GM23338 (cell line): ENCODE data around the gene OSBPL6. TPM values are rescaled to one million over a fixed set of nuclear protein-coding genes. Genes with fewer than 3 reads are reported as not detected.

Experiments used
- ATAC-seq: fragments of 200-7000 bp; cut with Tn5 transposase; 3 replicates; pipeline ENCODE4 v1.9.1; 2020
- DNase-seq: peaks from one replicate; pipeline ENCODE4 v3.0.0-alpha.2; 2015; ENCODE audit warnings: low spot score
- H2AFZ ChIP-seq: fragments of 200-600 bp; sonication (generic); 2 replicates; pipeline ENCODE4 v1.8.0; 2016; ENCODE audit warnings: antibody characterized with exemption, mild to moderate bottlenecking, moderate library complexity
- H3F3A ChIP-seq: fragments of 200-600 bp; sonication (generic); replicated peaks from 2 replicates; pipeline ENCODE4 v1.8.0; 2017; ENCODE audit warnings: antibody characterized with exemption, mixed run types, low read depth
- H3K27ac ChIP-seq: fragments of 200-600 bp; sonication (generic); 2 replicates; pipeline ENCODE4 v1.6.1; 2016; ENCODE audit warnings: low read depth
- H3K27me3 ChIP-seq: fragments of 200-600 bp; sonication (generic); 2 replicates; pipeline ENCODE4 v1.8.0; 2016; ENCODE audit warnings: mild to moderate bottlenecking, mixed run types, moderate library complexity; ENCODE audit not compliant: insufficient read depth
- H3K36me3 ChIP-seq: fragments of 200-600 bp; sonication (generic); 2 replicates; pipeline ENCODE4 v1.8.0; 2016; ENCODE audit warnings: mild to moderate bottlenecking; ENCODE audit not compliant: insufficient read depth
- H3K4me1 ChIP-seq: fragments of 200-600 bp; sonication (generic); 2 replicates; pipeline ENCODE4 v1.8.0; 2016; ENCODE audit warnings: mild to moderate bottlenecking, moderate library complexity; ENCODE audit not compliant: insufficient read depth
- H3K4me2 ChIP-seq: fragments of 200-600 bp; sonication (generic); 2 replicates; pipeline ENCODE4 v1.7.1; 2017; ENCODE audit warnings: mixed run types
- H3K4me3 ChIP-seq: fragments of 200-600 bp; sonication (generic); 2 replicates; pipeline ENCODE4 v1.6.1; 2016; ENCODE audit warnings: mixed run types
- H3K79me2 ChIP-seq: fragments of 200-600 bp; sonication (generic); replicated peaks from 2 replicates; pipeline ENCODE4 v1.8.0; 2017; ENCODE audit warnings: mild to moderate bottlenecking; ENCODE audit not compliant: insufficient read depth
- H3K9me2 ChIP-seq: fragments of 200-600 bp; sonication (generic); 2 replicates; pipeline ENCODE4 v1.8.0; 2017; ENCODE audit not compliant: insufficient read depth
- H4K20me1 ChIP-seq: fragments of 200-600 bp; sonication (generic); replicated peaks from 2 replicates; pipeline ENCODE4 v1.8.0; 2017; ENCODE audit warnings: mild to moderate bottlenecking; ENCODE audit not compliant: insufficient read depth
- H3K27ac Mint-ChIP-seq: 2 replicates; pipeline ENCODE4 v1.8.0; 2020; ENCODE audit warnings: inconsistent platforms, mild to moderate bottlenecking, moderate library complexity, mixed read lengths
- H3K27me3 Mint-ChIP-seq: 3 replicates; pipeline ENCODE4 v1.8.0; 2022; ENCODE audit warnings: low read depth, mild to moderate bottlenecking, moderate library complexity, mixed read lengths, inconsistent platforms; ENCODE audit not compliant: insufficient read depth, poor library complexity
- H3K36me3 Mint-ChIP-seq: 3 replicates; pipeline ENCODE4 v1.8.0; 2021; ENCODE audit warnings: low read depth, mild to moderate bottlenecking, inconsistent platforms, moderate library complexity, mixed read lengths
- H3K4me1 Mint-ChIP-seq: 3 replicates; pipeline ENCODE4 v1.8.0; 2020; ENCODE audit warnings: mild to moderate bottlenecking, inconsistent platforms, mixed read lengths
- H3K4me3 Mint-ChIP-seq: 3 replicates; pipeline ENCODE4 v1.8.0; 2021; ENCODE audit warnings: moderate library complexity, mild to moderate bottlenecking, inconsistent platforms, mixed read lengths
- H3K9me3 Mint-ChIP-seq: 3 replicates; pipeline ENCODE4 v1.8.0; 2020; ENCODE audit warnings: moderate library complexity, mild to moderate bottlenecking, inconsistent platforms, mixed read lengths
- CREB1 ChIP-seq: fragments of 250-450 bp; sonication (Bioruptor Pico); IDR thresholded peaks from 2 replicates; pipeline ENCODE4 v1.5.0; 2020; ENCODE audit warnings: low read depth, mild to moderate bottlenecking, moderate library complexity
- EZH2 ChIP-seq: fragments of 200-600 bp; sonication (generic); IDR thresholded peaks from one replicate; pipeline ENCODE4 v1.8.0; 2017; ENCODE audit warnings: antibody characterized with exemption, mild to moderate bottlenecking, low read depth; ENCODE audit not compliant: unreplicated experiment
- EZH2phosphoT487 ChIP-seq: fragments of 200-600 bp; sonication (generic); IDR thresholded peaks from one replicate; pipeline ENCODE4 v1.8.1; 2018; ENCODE audit warnings: antibody characterized with exemption; ENCODE audit not compliant: unreplicated experiment
- JUNB ChIP-seq: IDR thresholded peaks from one replicate; pipeline ENCODE4 v1.6.1; 2016; ENCODE audit warnings: antibody characterized with exemption; ENCODE audit not compliant: unreplicated experiment
- NANOG ChIP-seq: IDR thresholded peaks from 2 replicates; pipeline ENCODE4 v1.6.1; 2016; ENCODE audit warnings: antibody characterized with exemption, borderline replicate concordance
- POLR2AphosphoS5 ChIP-seq: IDR thresholded peaks from 2 replicates; pipeline ENCODE4 v1.6.1; 2016; ENCODE audit warnings: antibody characterized with exemption, low read depth
- STAT1 ChIP-seq: IDR thresholded peaks from one replicate; pipeline ENCODE4 v1.6.1; 2016; ENCODE audit warnings: antibody characterized with exemption; ENCODE audit not compliant: unreplicated experiment
- ZNF114 ChIP-seq: fragments of 250-450 bp; sonication (Bioruptor Pico); IDR thresholded peaks from 2 replicates; pipeline ENCODE4 v1.5.0; 2020; ENCODE audit warnings: mild to moderate bottlenecking, moderate library complexity
- ZNF331 ChIP-seq: fragments of 250-450 bp; sonication (Bioruptor Pico); IDR thresholded peaks from 2 replicates; pipeline ENCODE4 v1.5.0; 2020; ENCODE audit warnings: low read depth, mild to moderate bottlenecking, moderate library complexity
- ZNF462 ChIP-seq: fragments of 250-450 bp; sonication (Bioruptor Pico); IDR thresholded peaks from 2 replicates; pipeline ENCODE4 v1.5.0; 2020; ENCODE audit warnings: mild to moderate bottlenecking, moderate library complexity
- polyA plus RNA-seq: library from polyadenylated mRNA; unstranded; fragments of >200 nt; fragmentation: Nextera tagmentation; extraction: Ambion mirVana; gene quantifications from 2 replicates; pipeline ENCODE4 v1.2.1, GENCODE V29; 2016
- total RNA-seq: library from RNA; depleted of rRNA; stranded (reverse); fragments of >200 nt; shearing (Covaris generic); gene quantifications from 2 replicates; pipeline ENCODE4 v1.2.3, GENCODE V29; 2014
- TF ChIP-seq, protein P1 (sequence below), 2 experiments: fragments of 200-600 bp in 1 of 2; sonication (generic) in 1 of 2; conservative IDR thresholded peaks; 2 replicates each; pipeline versions ENCODE4 v1.5.1 to v1.6.1; 2016 to 2017; ENCODE audit warnings: antibody characterized with exemption in 2 of 2, low read depth in 2 of 2, mild to moderate bottlenecking in 2 of 2, moderate library complexity in 1 of 2
- TF ChIP-seq, protein P2 (sequence below): IDR thresholded peaks from 2 replicates; pipeline ENCODE4 v1.6.1; 2016; ENCODE audit warnings: antibody characterized with exemption

OSBPL6 gene
- total and polyA plus RNA-seq, 2 experiments from 2014 or later: 6.0 to 8.5 TPM

GRCh38 chr2:178287652-178288344 lies 93.5 kb downstream of the OSBPL6 start (continued):
- TF ChIP-seq ZNF462 (CRISPR knock-in tag): no peak
- TF ChIP-seq CREB1 (CRISPR knock-in tag): no peak
- TF ChIP-seq, protein P1, sequence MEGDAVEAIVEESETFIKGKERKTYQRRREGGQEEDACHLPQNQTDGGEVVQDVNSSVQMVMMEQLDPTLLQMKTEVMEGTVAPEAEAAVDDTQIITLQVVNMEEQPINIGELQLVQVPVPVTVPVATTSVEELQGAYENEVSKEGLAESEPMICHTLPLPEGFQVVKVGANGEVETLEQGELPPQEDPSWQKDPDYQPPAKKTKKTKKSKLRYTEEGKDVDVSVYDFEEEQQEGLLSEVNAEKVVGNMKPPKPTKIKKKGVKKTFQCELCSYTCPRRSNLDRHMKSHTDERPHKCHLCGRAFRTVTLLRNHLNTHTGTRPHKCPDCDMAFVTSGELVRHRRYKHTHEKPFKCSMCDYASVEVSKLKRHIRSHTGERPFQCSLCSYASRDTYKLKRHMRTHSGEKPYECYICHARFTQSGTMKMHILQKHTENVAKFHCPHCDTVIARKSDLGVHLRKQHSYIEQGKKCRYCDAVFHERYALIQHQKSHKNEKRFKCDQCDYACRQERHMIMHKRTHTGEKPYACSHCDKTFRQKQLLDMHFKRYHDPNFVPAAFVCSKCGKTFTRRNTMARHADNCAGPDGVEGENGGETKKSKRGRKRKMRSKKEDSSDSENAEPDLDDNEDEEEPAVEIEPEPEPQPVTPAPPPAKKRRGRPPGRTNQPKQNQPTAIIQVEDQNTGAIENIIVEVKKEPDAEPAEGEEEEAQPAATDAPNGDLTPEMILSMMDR (conservative IDR thresholded peaks at IDR 0.05; ENCODE audit: low read depth in 2 of 2): no peak

DNA sequence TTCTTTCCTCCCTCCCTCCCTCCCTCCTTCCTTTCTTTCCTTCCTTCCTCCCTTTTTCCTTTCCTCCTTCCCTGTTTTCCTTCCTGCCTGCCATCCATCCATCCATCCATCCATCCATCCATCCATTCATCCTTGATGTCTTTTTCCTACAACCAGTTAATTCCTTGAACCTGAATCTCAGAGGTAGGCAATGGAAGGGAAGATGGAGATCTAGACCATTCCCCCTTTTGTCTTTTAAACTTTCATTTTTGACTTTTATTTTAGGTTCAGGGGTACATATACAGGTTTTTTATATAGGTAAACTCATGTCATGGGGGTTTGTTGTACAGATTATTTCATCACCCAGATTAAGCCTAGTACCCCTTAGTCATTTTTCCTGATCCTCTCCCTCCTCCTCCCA lies 97.4 kb downstream of the OSBPL6 start:
- peaks cover 21% of the 10 kb centered on the region for H3K36me3 Mint-ChIP-seq
- no peaks in the 10 kb centered on the region for H3K4me1 ChIP-seq
- H3K4me3 Mint-ChIP-seq: no peak overlapping the region
- H3K27ac ChIP-seq: no peak overlapping the region
- H3K27ac Mint-ChIP-seq: no peak overlapping the region
- H3K9me2 ChIP-seq: no peaks in the 10 kb centered on the region
- peaks cover 9% of the 10 kb centered on the region; the same call in 2 of the 3 replicates for H3K9me3 Mint-ChIP-seq
- ATAC-seq: no peak
- H3K4me1 Mint-ChIP-seq: peaks cover 3% of the 10 kb centered on the region; the same call in 1 of the 3 replicates
- H3K4me2 ChIP-seq: no peak overlapping the region
- H4K20me1 ChIP-seq: no peaks in the 10 kb centered on the region
- no peaks in the 10 kb centered on the region for H3K79me2 ChIP-seq
- no peak for DNase-seq
- H3F3A ChIP-seq: no peaks in the 10 kb centered on the region
- H3K27me3 Mint-ChIP-seq: no peaks in the 10 kb centered on the region
- H2AFZ ChIP-seq: no peak overlapping the region
- no peaks in the 10 kb centered on the region; the same call in 1 of the 2 replicates for H3K36me3 ChIP-seq
- no peaks in the 10 kb centered on the region for H3K27me3 ChIP-seq
- H3K4me3 ChIP-seq: no peak overlapping the region
- TF ChIP-seq ZNF331 (CRISPR knock-in tag) (no peak), JUNB (no peak), EZH2 (no peak), ZNF114 (no peak), NANOG (no peak), EZH2phosphoT487 (no peak), POLR2AphosphoS5 (no peak), STAT1 (no peak), CREB1 (CRISPR knock-in tag) (no peak)
- TF ChIP-seq, protein P1 (conservative IDR thresholded peaks at IDR 0.05; ENCODE audit: low read depth in 2 of 2): no peak
- TF ChIP-seq, protein P2, sequence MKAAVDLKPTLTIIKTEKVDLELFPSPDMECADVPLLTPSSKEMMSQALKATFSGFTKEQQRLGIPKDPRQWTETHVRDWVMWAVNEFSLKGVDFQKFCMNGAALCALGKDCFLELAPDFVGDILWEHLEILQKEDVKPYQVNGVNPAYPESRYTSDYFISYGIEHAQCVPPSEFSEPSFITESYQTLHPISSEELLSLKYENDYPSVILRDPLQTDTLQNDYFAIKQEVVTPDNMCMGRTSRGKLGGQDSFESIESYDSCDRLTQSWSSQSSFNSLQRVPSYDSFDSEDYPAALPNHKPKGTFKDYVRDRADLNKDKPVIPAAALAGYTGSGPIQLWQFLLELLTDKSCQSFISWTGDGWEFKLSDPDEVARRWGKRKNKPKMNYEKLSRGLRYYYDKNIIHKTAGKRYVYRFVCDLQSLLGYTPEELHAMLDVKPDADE: no peak
